Ascending aorta (tissue), 2 donors: ENCODE results near the gene S100A9. TPM values are rescaled to one million over a fixed set of nuclear protein-coding genes. Genes with fewer than 3 reads are reported as not detected.
"Not testable (repeated sequence)": the region's sequence is repeated elsewhere in the genome, so short reads cannot be mapped to it uniquely, and the experiment has no call there.

Source experiments
- DNase-seq, 2 donors: peaks; one replicate each; pipeline ENCODE4 v3.0.0-alpha.2; 2019; ENCODE audit warnings: low spot score in 2 of 2
- H3K27ac ChIP-seq, 2 donors: fragments of 200-600 bp; sonication (generic); one replicate each; pipeline ENCODE4 v1.5.1; 2016 to 2017; ENCODE audit warnings: mild to moderate bottlenecking in 1 of 2
- H3K27me3 ChIP-seq: fragments of 200-600 bp; sonication (generic); one replicate; pipeline ENCODE4 v1.5.1; 2017
- H3K36me3 ChIP-seq, 2 donors: fragments of 200-600 bp; sonication (generic); one replicate each; pipeline ENCODE4 v1.5.1; 2016
- H3K4me1 ChIP-seq, 2 donors: fragments of 200-600 bp; sonication (generic); one replicate each; pipeline ENCODE4 v1.5.1; 2016 to 2017; ENCODE audit warnings: mild to moderate bottlenecking in 1 of 2
- H3K4me3 ChIP-seq, 2 donors: fragments of 200-600 bp; sonication (generic); one replicate each; pipeline ENCODE4 v1.5.1; 2016 to 2017; ENCODE audit warnings: mild to moderate bottlenecking in 1 of 2
- H3K9me3 ChIP-seq, 2 donors: fragments of 200-600 bp; sonication (generic); one replicate each; pipeline ENCODE4 v1.5.1; 2016
- intact Hi-C: fragments of 100-400 bp; cut with DNase I; formaldehyde crosslinking; loops from one replicate; pipeline ENCODE4 v1.15.1; 2023
- total RNA-seq: library from RNA; depleted of rRNA; stranded (reverse); fragments of >200 nt; gene quantifications from one replicate; pipeline ENCODE4 v1.1.0, GENCODE V29; 2016
- TF ChIP-seq, protein P1 (sequence below), 3 experiments: fragments of 200-600 bp in 2 of 3; fragments of 450-650 bp in 1 of 3; sonication (generic) in 2 of 3; IDR thresholded peaks; one replicate each; pipeline ENCODE4 v1.5.1; 2016 to 2019; ENCODE audit warnings: antibody characterized with exemption in 3 of 3, mild to moderate bottlenecking in 1 of 3, moderate library complexity in 1 of 3

Gene S100A9
- total RNA-seq, 1 donor from 2014 or later, result 764 TPM

DNA sequence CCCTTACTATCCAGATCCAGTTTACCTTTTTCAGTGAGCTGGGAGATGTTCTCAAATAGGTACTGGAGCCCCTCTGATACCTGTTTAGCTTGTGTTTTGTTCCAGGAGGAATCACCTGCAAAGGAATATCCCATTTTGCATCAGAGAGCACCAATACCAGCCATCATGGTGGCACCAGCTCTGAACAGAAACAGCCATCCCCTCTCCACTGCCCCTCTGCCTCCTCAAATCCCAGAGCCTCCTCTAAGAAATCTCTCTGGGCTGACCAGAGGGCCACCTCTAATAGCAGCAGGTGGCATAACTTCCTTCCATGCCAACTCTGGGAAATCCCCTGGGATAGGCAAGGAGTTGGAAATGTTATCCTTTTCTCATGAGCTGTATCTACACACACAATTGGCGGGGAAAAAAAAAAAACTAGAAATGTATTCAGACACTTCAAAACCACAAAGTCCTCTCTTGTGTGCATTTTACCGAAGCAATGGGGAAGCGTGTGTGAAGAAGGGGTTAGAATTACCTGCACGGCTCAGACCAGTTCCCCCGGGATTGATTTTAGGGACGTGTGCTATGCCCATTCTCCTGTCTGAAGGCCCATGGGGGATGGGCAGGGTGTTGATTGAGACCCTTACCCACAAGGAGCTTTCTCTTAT, 11.5 kb upstream of the S100A9 start:
- intact Hi-C loops, result no loop called here

DNA sequence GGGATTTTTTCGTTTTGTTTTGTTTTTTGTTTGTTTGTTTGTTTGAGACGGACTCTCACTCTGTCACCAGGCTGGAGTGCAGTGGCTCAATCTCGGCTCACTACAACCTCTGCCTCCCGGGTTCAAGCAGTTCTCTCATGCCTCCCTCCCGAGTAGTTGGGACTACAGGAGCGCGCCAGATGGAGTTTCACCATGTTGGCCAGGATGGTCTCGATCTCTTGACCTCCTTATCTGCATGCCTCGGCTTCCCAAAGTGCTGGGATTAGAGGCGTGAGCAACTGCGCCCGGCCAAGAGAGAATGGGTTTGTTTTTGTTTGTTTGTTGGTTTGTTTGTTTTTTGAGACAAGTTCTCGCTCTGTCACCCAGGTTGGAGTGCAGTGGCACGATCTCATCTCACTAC, 10.6 kb upstream of the S100A9 start:
- H3K9me3 ChIP-seq, DNase-seq, H3K27me3 ChIP-seq, H3K27ac ChIP-seq, intact Hi-C loops, H3K4me3 ChIP-seq, H3K36me3 ChIP-seq, H3K4me1 ChIP-seq: not testable (repeated sequence)

More for the DNA sequence above, 11.5 kb upstream of the S100A9 start:
- H3K9me3 ChIP-seq, result no peaks in the 10 kb centered on the region
- DNase-seq, result no peak
- no peaks in the 10 kb centered on the region for H3K36me3 ChIP-seq
- H3K4me1 ChIP-seq, result no peaks in the 10 kb centered on the region
- no peak overlapping the region for H3K27ac ChIP-seq
- TF ChIP-seq, protein P1, sequence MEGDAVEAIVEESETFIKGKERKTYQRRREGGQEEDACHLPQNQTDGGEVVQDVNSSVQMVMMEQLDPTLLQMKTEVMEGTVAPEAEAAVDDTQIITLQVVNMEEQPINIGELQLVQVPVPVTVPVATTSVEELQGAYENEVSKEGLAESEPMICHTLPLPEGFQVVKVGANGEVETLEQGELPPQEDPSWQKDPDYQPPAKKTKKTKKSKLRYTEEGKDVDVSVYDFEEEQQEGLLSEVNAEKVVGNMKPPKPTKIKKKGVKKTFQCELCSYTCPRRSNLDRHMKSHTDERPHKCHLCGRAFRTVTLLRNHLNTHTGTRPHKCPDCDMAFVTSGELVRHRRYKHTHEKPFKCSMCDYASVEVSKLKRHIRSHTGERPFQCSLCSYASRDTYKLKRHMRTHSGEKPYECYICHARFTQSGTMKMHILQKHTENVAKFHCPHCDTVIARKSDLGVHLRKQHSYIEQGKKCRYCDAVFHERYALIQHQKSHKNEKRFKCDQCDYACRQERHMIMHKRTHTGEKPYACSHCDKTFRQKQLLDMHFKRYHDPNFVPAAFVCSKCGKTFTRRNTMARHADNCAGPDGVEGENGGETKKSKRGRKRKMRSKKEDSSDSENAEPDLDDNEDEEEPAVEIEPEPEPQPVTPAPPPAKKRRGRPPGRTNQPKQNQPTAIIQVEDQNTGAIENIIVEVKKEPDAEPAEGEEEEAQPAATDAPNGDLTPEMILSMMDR (IDR thresholded peaks at IDR 0.05), result no peak
- H3K27me3 ChIP-seq, result no peaks in the 10 kb centered on the region
- no peak overlapping the region for H3K4me3 ChIP-seq

DNA sequence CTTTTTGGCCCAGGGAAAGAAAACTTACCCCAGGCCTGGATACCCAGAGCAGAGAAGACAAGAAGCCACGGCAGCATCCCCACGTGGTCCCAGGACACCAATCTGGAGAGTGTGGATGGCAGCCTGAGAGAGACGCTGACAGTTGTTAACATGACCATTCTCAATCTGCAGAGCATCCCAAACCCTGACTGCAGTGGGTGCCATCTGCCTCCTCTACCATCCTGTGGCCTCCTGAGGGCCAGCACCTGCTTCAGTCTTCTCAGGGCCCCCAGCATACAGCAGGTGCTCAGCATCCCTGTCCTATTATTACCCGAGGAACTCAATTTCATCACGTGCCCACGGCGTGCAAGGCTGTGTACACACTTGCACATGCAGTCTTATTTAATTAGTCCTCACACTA, 9.8 kb upstream of the S100A9 start:
- H3K36me3 ChIP-seq, result no peaks in the 10 kb centered on the region
- no peak overlapping the region for H3K27ac ChIP-seq
- H3K4me3 ChIP-seq, result no peak overlapping the region
- no peaks in the 10 kb centered on the region for H3K9me3 ChIP-seq
- TF ChIP-seq, protein P1 (IDR thresholded peaks at IDR 0.05), result no peak
- intact Hi-C loops, result no loop called here
- no peak for DNase-seq
- no peaks in the 10 kb centered on the region for H3K27me3 ChIP-seq
- H3K4me1 ChIP-seq, result no peaks in the 10 kb centered on the region

DNA sequence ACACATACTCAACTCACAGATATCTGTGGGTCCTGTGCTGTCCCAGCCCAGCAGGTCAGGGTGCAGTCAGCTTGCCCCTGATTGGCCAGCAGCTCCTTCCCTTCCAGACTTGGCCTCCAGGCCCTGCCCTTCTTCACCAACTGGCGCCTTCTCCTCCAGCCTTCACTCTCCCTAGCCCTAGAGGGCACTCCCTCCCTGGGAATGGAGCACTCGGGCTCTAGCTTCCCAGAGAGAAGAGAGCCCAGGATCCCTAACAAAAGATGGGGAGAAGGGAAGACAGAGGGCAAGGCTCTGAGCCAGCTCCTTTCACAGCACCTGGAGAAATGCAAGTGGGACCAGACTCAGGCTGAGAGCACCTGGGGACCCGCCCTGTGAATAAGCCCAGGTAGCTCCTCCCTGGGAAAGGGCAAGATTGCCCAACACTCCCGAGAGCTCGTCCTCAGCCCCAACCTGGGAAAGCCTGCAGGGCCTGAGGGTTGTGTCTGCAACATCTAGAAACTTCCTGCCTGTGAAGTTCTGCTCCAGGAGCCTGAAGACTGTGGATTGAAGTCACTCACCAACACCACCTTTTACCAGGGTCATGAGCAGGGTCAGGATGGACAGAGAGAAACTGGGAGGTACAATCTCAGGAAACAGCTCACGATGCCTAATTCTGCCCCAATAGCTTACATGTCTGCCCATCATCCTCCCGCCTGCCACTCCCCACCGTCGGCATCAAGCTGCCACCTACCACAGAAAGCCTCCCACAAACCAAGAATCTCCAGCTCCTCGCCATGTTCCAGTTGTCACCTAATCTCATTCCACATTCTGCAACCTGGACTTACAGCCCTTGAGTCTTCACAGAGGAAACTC, 8.9 kb upstream of the S100A9 start, which contains the start of gene PGLYRP4:
PGLYRP4 (minus strand) TSS at position 331 of the 852 bp plus-strand sequence. CDS start 909 bp downstream, outside the sequence.
- Histone ChIP-seq H3K27ac (no peak within 1 kb of the TSS), H3K9me3 (no peaks in the 10 kb centered on the region), H3K27me3 (no peaks in the 10 kb centered on the region), H3K36me3 (no peaks in the 10 kb centered on the region), H3K4me1 (no peaks in the 10 kb centered on the region), H3K4me3 (no peak within 1 kb of the TSS)
- TF ChIP-seq, protein P1 (IDR thresholded peaks at IDR 0.05), result no peak
- no peak for DNase-seq
- intact Hi-C loops, result no loop called here

DNA sequence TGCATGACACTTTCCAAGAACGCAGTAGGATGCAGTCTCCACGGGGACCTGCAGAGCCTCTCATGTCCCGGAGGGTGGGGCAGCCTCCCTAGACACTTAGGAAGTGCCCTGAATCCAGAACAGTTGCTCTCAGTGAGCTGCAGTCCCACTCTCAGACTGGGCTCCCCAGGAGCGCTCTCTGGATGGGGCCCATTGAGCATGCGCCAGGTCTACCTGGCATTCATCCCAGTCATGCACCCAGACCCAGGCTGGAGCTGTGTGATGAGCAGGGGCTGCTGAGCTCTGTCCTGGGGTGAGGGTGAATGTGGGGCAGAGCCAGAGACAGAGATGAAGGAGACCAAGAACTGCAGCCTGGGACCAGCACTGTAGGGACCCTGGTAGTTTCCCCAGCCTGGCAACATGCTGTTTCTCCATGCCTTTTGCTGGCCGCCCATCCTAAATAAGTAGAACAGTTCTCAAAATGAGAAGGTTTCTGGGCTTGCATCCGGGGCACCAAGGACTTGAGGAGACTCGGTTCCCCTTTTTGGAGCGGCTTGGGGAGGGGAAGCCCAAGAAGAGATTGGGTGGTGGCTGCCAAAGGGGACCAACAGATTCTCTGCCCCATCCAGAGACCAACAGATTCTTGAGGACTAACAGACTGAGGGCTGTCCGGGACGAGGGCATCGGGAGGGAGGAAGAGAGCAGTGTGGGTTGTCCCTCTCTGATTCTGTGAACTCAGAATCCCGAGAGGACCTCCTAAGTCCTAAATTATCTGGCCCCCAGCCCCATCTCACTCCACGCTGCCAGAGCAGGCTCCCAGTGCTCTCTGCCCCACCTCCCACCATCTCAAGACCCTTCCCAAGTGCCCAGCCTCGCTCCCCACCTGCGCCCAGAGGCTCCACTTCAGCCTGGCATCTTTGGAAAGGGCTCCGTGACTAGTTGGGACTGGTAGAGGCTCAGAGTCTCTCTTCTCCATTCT, 8.0 kb upstream of the S100A9 start:
- H3K9me3 ChIP-seq, result no peaks in the 10 kb centered on the region
- no peak for DNase-seq
- H3K36me3 ChIP-seq, result no peaks in the 10 kb centered on the region
- TF ChIP-seq, protein P1 (IDR thresholded peaks at IDR 0.05), result no peak
- H3K27me3 ChIP-seq, result no peaks in the 10 kb centered on the region
- no peak overlapping the region for H3K27ac ChIP-seq
- H3K4me1 ChIP-seq, result no peaks in the 10 kb centered on the region
- no peak overlapping the region for H3K4me3 ChIP-seq
- intact Hi-C loops, result loop anchor here (10.0 kb wide), 1 partner anchor 265 kb away; the partner anchor contains the start of genes S100A14 and S100A16
